HEK293T (cell line): ENCODE data around the gene PHRF1.
"Not testable (repeated sequence)": the region's sequence is repeated elsewhere in the genome, so short reads cannot be mapped to it uniquely, and the experiment has no call there.

ENCODE experiments used
- CTCF ChIA-PET: fragments of 350-600 bp; formaldehyde crosslinking; extraction: SDS; loops from one replicate; lab custom pipeline; 2021; ENCODE audit warnings: antibody characterized with exemption, inconsistent platforms; lab: Yijun Ruan, JAX
- POLR2A ChIA-PET: fragments of 350-600 bp; formaldehyde crosslinking; extraction: SDS; loops from one replicate; lab custom pipeline; 2020; ENCODE audit warnings: antibody characterized with exemption, inconsistent platforms; lab: Yijun Ruan, JAX
- DNase-seq: peaks from one replicate; pipeline ENCODE4 v3.0.0; 2012; ENCODE audit warnings: mixed read lengths; ENCODE audit errors: extremely low spot score
- ARNT ChIP-seq: fragments of 450-650 bp; IDR thresholded peaks from 2 replicates; pipeline ENCODE4 v1.6.1; 2017; ENCODE audit warnings: mild to moderate bottlenecking
- BHLHE40 ChIP-seq: fragments of 450-650 bp; IDR thresholded peaks from 2 replicates; pipeline ENCODE4 v1.6.1; 2016; ENCODE audit warnings: mild to moderate bottlenecking, moderate library complexity, borderline replicate concordance
- CTBP1 ChIP-seq: fragments of 450-650 bp; IDR thresholded peaks from 2 replicates; pipeline ENCODE4 v1.6.1; 2016; ENCODE audit warnings: borderline replicate concordance
- ELF4 ChIP-seq: fragments of 450-650 bp; IDR thresholded peaks from 2 replicates; pipeline ENCODE4 v1.6.1; 2017; ENCODE audit warnings: antibody characterized with exemption
- FOXA1 ChIP-seq: fragments of 450-650 bp; IDR thresholded peaks from 2 replicates; pipeline ENCODE4 v1.6.1; 2016; ENCODE audit warnings: mild to moderate bottlenecking
- FOXK2 ChIP-seq: fragments of 450-650 bp; IDR thresholded peaks from 2 replicates; pipeline ENCODE4 v1.6.1; 2016; ENCODE audit warnings: mild to moderate bottlenecking
- FOXM1 ChIP-seq: fragments of 450-650 bp; IDR thresholded peaks from 2 replicates; pipeline ENCODE4 v1.6.1; 2017; ENCODE audit warnings: mild to moderate bottlenecking, borderline replicate concordance
- HDGF ChIP-seq: fragments of 450-650 bp; IDR thresholded peaks from 2 replicates; pipeline ENCODE4 v1.6.1; 2017; ENCODE audit warnings: antibody characterized with exemption, borderline replicate concordance
- L3MBTL2 ChIP-seq: fragments of 450-650 bp; conservative IDR thresholded peaks from 2 replicates; pipeline ENCODE4 v1.6.1; 2016; ENCODE audit warnings: mild to moderate bottlenecking
- LEF1 ChIP-seq: fragments of 450-650 bp; IDR thresholded peaks from 2 replicates; pipeline ENCODE4 v1.6.1; 2017; ENCODE audit warnings: mild to moderate bottlenecking, borderline replicate concordance
- NFRKB ChIP-seq: fragments of 450-650 bp; IDR thresholded peaks from 2 replicates; pipeline ENCODE4 v1.6.1; 2016; ENCODE audit warnings: mild to moderate bottlenecking, moderate library complexity
- SP1 ChIP-seq: fragments of 450-650 bp; IDR thresholded peaks from 2 replicates; pipeline ENCODE4 v1.6.1; 2017
- SUZ12 ChIP-seq: fragments of 450-650 bp; IDR thresholded peaks from 2 replicates; pipeline ENCODE4 v1.6.1; 2016; ENCODE audit warnings: mild to moderate bottlenecking
- TARDBP ChIP-seq: fragments of 450-650 bp; IDR thresholded peaks from 2 replicates; pipeline ENCODE4 v1.6.1; 2016
- ZNF384 ChIP-seq: fragments of 450-650 bp; IDR thresholded peaks from 2 replicates; pipeline ENCODE4 v1.6.1; 2016
- TF ChIP-seq, protein P1 (sequence below): fragments of 450-650 bp; IDR thresholded peaks from 2 replicates; pipeline ENCODE4 v1.6.1; 2016

PHRF1 gene

DNA sequence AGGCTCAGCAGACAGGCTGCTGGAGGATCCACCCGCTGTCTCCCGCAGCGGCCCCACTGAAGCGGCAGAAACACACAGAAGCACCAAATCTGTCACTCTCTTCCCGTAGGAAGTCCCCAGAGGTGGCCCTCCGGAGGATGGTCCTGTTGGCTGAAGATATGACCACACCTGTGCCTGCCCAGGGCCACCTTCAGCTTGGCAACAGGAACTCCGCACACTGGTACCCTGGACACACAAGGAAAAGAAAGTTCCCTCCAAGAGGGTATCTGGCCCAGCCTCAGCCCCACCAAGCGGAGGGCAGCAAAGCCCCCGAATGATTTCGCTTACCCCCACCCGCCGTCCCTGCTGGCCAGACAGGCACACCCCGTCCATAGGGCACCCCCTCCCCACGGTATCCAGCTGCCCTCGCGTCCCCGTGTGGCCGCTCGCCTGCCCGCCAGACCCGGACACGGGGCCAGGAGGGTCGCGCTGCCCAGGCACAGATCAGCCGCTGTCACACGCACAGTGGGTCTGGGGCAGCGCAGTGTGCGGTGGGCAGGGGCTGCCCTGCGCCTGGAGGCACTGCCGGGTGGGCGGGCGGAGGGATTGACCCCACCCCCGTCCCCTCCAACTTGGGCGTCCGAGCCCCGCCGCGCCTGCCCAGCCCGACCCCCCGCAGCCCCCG, 8.5 kb upstream of the PHRF1 start:
- ChIA-PET CTCF (no interaction called here), POLR2A (interaction anchor here (0.5 to 1.8 kb wide), 5 partner anchors 8 to 179 kb away, joined by 3 to 5 read pairs (median 3); no protein-coding TSS in a partner anchor)
- DNase-seq = no peak
- no peak for TF ChIP-seq BHLHE40
- TF ChIP-seq SP1 = no peak
- TF ChIP-seq L3MBTL2 = no peak
- no peak for TF ChIP-seq NFRKB
- no peak for TF ChIP-seq FOXK2
- no peak for TF ChIP-seq HDGF
- TF ChIP-seq FOXM1 = no peak
- no peak for TF ChIP-seq TARDBP
- TF ChIP-seq ZNF384 = no peak
- TF ChIP-seq FOXA1 = no peak
- no peak for TF ChIP-seq SUZ12
- TF ChIP-seq LEF1 = no peak
- no peak for TF ChIP-seq ARNT
- TF ChIP-seq, protein P1, sequence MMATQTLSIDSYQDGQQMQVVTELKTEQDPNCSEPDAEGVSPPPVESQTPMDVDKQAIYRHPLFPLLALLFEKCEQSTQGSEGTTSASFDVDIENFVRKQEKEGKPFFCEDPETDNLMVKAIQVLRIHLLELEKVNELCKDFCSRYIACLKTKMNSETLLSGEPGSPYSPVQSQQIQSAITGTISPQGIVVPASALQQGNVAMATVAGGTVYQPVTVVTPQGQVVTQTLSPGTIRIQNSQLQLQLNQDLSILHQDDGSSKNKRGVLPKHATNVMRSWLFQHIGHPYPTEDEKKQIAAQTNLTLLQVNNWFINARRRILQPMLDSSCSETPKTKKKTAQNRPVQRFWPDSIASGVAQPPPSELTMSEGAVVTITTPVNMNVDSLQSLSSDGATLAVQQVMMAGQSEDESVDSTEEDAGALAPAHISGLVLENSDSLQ = no peak
- no peak for TF ChIP-seq CTBP1
- TF ChIP-seq ELF4 = no peak

DNA sequence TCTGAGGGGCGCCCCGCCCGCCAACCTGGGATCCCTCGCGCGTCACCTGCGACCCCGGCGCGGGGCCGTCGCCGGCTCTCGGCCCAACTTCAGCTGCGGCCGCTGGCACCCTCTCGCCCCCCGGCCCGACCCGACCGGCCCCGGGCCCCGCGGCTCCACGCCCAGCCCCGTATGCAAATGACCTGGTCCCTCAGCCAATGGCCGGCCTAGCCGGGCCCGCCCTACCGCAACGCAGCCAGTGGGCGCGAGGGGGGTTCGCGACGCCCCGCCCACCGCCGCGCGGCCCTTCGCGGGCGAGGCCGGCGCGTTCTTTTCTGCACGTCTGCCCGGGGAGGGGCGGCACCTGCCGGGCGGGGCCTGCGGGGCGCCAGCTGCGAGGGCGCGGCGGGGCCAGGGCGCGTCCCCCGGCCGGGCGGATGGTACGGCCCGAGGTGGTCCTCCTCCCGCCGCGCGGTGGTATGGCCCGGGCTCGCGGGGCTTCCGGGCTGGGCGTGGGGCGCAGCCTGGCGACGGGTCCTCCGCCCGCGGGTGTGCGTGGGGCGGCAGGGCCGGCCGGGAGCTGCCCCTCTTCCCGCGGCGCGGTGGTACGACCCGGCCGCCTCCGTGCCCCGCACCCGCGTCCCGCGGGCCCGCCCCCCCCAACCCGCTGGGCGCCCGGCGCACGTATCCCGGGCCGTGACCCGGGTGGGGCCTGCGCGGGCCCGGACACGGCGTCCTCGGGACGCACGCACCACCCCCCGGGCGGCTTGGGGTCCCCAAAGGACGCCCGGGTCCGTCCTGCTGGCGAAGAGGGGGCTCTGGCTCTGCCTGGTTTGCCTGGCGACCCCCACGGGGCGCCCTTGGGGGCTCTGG, 7.7 kb upstream of the PHRF1 start:
- DNase-seq = peak; percentile 94
- POLR2A ChIA-PET = interaction anchor here (0.8 to 1.8 kb wide), 5 partner anchors 9 to 34 kb away, joined by 3 to 5 read pairs (median 3); no protein-coding TSS in a partner anchor
- CTCF ChIA-PET = no interaction called here
- no peak for TF ChIP-seq CTBP1
- no peak for TF ChIP-seq ELF4
- TF ChIP-seq NFRKB = no peak
- peak; percentile 73 for TF ChIP-seq ARNT
- no peak for TF ChIP-seq ZNF384
- peak; percentile 69 for TF ChIP-seq FOXM1
- TF ChIP-seq LEF1 = no peak; the same call in 1 of the 2 replicates
- TF ChIP-seq HDGF = no peak
- no peak for TF ChIP-seq SUZ12
- TF ChIP-seq FOXK2 = no peak
- TF ChIP-seq, protein P1 = no peak
- TF ChIP-seq L3MBTL2 = no peak
- TF ChIP-seq BHLHE40 = no peak

DNA sequence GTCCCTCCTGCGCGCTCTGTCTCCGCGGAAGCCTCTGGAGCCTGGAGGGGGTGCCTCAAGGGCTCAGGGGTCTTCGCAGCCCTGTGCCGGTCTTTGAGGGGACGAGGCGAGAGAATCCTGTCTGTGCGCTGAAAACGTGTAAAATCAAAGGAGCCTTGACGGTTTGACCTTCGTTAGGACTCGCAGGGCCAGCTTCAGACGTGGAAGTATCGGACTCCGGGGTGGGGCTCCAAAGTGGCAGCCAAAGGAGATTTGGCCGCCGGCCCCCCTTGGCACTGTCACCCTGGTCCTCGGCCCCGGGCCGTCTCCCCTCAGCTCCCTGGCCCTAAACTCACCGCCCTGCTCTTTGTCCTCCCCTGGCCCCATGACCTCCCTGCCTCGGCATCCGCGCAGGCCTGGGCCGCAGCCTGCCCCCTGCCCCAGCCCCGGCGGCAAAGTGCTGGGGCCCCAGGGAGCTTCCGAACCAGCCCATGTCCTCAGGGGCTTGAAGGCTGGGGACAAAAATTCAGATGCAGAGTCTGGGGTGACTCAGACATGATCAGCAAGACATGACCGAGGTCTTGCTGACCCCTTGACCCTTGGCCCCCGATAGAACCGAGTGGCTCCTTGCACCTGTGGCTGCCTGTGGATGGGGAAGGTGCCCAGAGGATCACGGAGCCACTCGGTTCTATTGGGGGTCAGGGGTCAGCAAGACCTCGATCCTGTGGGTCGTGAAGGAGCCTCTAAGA, 6.9 kb upstream of the PHRF1 start:
- DNase-seq = no peak
- ChIA-PET POLR2A (interaction anchor here (1.0 to 1.8 kb wide), 2 partner anchors 12 to 33 kb away, joined by 3 read pairs; no protein-coding TSS in a partner anchor), CTCF (no interaction called here)
- TF ChIP-seq FOXA1 (no peak), ARNT (no peak)

DNA sequence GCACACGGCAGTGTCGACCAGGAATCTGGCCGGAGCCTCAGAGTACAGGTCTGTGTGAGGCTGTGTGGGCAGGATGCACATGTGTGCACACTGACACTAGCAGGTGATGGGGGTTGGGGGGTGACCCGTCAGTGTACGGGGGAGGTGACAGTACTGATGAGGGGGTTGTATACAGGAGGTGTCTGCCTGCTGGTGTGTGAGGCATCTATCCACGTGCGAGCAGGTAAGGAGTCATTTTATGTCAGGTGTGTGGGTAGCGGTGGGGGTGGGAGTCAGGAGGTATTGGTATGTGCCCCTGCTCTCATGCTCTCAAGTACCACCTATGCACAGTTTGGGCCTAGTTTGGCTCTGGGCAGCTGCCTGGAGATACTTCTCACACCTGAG, 4.5 kb upstream of the PHRF1 start:
- ChIA-PET CTCF (no interaction called here), POLR2A (no interaction called here)
- no peak for TF ChIP-seq LEF1
- TF ChIP-seq FOXA1 = no peak
- no peak for TF ChIP-seq CTBP1
- no peak for DNase-seq

DNA sequence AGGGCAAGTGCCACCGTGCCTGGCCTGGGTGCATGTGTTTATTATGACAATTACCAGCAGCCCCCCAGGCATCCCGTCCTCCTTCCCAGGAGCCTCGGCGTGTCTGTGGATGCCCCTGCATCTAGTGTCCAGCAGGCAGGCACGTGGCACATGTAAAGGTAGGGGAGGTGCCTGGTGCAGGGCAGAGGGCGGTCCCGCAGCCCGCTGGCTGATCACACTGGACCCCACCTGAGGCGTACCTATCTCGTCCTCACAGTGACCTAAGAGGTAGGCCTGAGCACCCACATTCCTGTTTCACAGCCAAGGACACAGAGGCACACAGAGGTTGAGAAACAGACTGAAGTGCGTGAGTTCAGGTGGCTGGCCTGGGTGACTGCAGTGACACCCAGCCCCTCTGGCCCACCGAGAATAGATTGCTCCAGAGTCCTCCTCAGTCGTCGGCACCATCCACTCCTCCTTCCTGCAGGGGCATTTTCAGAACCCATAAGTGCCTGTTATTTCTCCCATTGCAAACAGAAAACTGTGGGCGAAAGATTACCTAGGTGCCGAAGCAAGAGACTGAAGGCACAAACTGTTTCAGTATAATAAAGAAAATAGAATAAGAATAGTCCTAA, 3.0 kb upstream of the PHRF1 start:
- DNase-seq = no peak
- ChIA-PET CTCF (no interaction called here), POLR2A (no interaction called here)
- TF ChIP-seq SP1 = no peak
- no peak for TF ChIP-seq TARDBP
- no peak for TF ChIP-seq CTBP1
- TF ChIP-seq FOXK2 = no peak
- TF ChIP-seq HDGF = no peak
- TF ChIP-seq FOXM1 = no peak
- TF ChIP-seq FOXA1 = no peak
- no peak for TF ChIP-seq ELF4
- no peak for TF ChIP-seq SUZ12
- no peak for TF ChIP-seq ZNF384

DNA sequence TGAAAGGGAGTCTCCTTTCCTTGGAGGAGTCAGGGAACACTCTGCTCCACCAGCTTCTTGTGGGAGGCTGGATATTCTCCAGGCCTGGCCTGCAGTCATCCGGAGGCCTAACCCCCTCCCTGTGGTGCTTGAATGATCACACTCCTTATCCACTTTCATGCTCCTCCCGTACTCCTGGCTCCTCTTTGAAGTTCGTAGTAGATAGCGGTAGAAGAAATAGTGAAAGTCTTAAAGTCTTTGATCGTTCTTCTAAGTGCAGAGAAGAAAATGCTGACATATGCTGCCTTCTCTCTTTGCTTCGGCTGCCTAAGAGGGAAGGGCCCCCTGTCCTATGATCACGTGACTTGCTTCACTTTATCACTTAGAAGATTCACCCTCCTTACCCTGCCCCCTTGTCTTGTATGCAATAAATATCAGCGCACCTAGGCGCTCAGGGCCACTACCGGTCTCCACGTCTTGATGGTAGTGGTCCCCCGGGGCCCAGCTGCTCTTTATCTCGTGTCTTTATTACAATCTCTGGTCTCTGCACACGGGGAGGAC, 2.2 kb upstream of the PHRF1 start:
- POLR2A ChIA-PET, CTCF ChIA-PET, DNase-seq: not testable (repeated sequence)
